Measurements from ENCODE around the gene CCDC24.

DNA sequence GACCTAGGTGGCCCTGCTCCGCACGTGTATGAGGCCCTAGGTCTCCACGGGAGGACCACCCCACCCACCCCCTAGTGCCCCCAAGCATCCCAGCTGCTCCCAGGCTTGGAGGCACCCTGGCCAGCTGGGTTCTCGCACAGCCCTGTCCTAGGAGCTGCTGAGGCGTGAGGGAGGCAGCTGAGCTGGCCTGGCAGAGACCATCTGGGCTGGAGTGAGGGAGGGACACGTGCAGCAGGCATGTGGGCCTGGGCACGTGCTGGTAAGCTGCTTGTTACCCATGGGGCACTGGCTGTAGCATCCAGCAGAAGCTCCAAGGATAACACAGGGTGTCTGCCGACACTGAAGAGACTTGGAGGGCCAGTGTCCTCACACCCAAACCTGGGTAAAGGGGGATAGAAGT, 29.8 kb downstream of the CCDC24 start:
- no peak for TF ChIP-seq CTCF (IDR thresholded peaks at IDR 0.05)
- TF ChIP-seq EZH2phosphoT487 (IDR thresholded peaks at IDR 0.05) = no peak
- TF ChIP-seq EZH2 (IDR thresholded peaks at IDR 0.05) = no peak
